ENCODE results near the gene WEE1. TPM values are rescaled to one million over a fixed set of nuclear protein-coding genes. Genes with fewer than 3 reads are reported as not detected.

WEE1 gene
- total RNA-seq, 2 donors from 2014 or later: 31.0 to 33.1 TPM

DNA sequence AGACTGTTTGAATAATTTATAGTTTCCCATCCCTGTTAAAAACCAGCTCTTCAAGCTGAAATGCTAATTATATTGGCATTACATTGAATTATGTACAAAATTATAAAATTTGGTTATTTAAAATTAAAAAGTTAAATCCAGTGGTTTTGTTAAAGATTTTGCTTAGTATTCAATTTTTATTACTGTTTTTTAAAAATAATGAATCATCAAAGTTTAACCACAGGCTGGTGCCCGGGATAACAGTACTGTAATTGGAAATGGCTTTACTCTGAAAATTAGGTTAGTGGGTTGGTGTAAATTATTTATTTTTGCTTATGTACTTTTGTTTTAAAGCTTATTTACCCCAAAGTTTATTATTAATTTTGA is 45.4 kb upstream of the WEE1 start:
- intact Hi-C loops (cut with DNase I): loop anchor here (5.0 kb wide), 1 partner anchor 39 kb away; no protein-coding TSS in a partner anchor
- TF ChIP-seq POLR2AphosphoS5 (IDR thresholded peaks at IDR 0.05) (no peak), POLR2A (IDR thresholded peaks at IDR 0.05) (no peak)
- TF ChIP-seq, protein P1, sequence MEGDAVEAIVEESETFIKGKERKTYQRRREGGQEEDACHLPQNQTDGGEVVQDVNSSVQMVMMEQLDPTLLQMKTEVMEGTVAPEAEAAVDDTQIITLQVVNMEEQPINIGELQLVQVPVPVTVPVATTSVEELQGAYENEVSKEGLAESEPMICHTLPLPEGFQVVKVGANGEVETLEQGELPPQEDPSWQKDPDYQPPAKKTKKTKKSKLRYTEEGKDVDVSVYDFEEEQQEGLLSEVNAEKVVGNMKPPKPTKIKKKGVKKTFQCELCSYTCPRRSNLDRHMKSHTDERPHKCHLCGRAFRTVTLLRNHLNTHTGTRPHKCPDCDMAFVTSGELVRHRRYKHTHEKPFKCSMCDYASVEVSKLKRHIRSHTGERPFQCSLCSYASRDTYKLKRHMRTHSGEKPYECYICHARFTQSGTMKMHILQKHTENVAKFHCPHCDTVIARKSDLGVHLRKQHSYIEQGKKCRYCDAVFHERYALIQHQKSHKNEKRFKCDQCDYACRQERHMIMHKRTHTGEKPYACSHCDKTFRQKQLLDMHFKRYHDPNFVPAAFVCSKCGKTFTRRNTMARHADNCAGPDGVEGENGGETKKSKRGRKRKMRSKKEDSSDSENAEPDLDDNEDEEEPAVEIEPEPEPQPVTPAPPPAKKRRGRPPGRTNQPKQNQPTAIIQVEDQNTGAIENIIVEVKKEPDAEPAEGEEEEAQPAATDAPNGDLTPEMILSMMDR (IDR thresholded peaks at IDR 0.05): no peak
- no peak for DNase-seq (ENCODE audit: low spot score)
- H3K9me3 ChIP-seq: no peaks in the 10 kb centered on the region
- peaks cover 30% of the 10 kb centered on the region for H3K4me1 ChIP-seq (replicated peaks)
- H3K36me3 ChIP-seq: no peaks in the 10 kb centered on the region
- WGBS: 35% methylated on average over 1 of the region's 1 CpG
- H3K27me3 ChIP-seq (replicated peaks; ENCODE audit: insufficient read depth): no peaks in the 10 kb centered on the region
- H3K27ac ChIP-seq: peak overlapping the region; percentile 70 to 72
- no peak overlapping the region for H3K4me3 ChIP-seq

DNA sequence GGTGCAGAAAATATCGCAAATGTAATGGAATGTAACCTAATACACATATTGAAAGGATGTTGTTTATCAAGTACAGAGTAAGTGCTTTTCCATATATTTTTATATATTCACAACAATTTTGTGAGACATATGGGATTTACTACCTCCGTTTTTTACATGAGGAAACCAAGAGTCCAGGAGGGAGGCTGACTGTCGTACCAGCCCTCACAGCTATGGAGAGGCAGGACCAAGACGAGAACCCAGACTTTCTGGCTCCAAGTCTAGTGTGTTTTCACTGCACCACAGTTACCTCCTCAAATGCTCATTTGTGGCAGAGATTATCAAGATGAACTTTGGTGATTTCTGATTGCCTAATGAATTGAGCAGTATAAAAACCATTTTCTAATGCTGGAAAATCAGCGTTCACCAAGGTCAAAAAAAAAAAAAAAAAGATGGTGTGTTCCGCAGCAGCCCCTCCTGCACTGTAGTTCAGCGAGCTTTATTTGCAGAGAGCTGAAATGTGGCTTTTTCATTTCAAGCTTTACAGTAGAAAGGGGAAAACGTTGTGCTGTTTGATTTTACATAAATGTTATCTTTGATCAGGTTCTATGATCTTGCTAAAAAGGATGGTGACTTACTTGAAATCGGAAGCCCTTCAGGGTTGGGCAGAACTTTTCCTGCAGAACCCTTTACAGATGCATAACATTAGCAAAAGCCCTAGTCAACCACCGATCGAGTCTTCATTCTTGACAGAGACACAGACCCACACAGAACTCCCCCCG is 44.7 kb upstream of the WEE1 start:
- Histone ChIP-seq H3K4me3 (no peak overlapping the region), H3K9me3 (no peaks in the 10 kb centered on the region), H3K4me1 (replicated peaks) (peaks cover 30% of the 10 kb centered on the region), H3K36me3 (no peaks in the 10 kb centered on the region), H3K27ac (peak overlapping the region; percentile 75 to 79), H3K27me3 (replicated peaks; ENCODE audit: insufficient read depth) (no peaks in the 10 kb centered on the region)
- no peak for DNase-seq (ENCODE audit: low spot score)
- TF ChIP-seq, protein P1 (IDR thresholded peaks at IDR 0.05): no peak
- intact Hi-C loops (cut with DNase I): loop anchor here (5.0 kb wide), 1 partner anchor 39 kb away; no protein-coding TSS in a partner anchor
- WGBS: 32% methylated on average over 12 of the region's 12 CpGs

DNA sequence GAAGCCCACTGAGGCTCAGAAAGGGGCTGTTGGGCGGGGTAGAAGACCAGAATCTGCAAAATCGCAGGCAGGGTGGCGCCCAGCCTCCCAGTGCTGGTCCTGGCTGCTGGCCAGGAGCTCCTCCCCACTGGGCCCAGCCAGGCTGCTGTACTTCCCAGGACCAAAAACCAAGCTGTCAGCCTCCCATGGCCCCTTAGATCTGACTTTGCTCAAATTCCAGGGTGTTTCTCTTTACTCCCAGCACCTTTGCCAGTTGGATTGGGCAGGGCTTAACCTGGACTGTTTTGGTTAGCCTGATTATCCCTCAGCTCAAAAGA is 44.2 kb upstream of the WEE1 start:
- Histone ChIP-seq H3K36me3 (no peaks in the 10 kb centered on the region), H3K27ac (peak overlapping the region; percentile 75 to 79), H3K4me1 (replicated peaks) (peaks cover 30% of the 10 kb centered on the region), H3K27me3 (replicated peaks; ENCODE audit: insufficient read depth) (no peaks in the 10 kb centered on the region), H3K9me3 (no peaks in the 10 kb centered on the region), H3K4me3 (no peak overlapping the region)
- WGBS: 42% methylated on average over 2 of the region's 3 CpGs
- DNase-seq (ENCODE audit: low spot score): no peak
- intact Hi-C loops (cut with DNase I): loop anchor here (5.0 kb wide), 1 partner anchor 38 kb away; no protein-coding TSS in a partner anchor
- TF ChIP-seq POLR2AphosphoS5 (IDR thresholded peaks at IDR 0.05) (no peak), POLR2A (IDR thresholded peaks at IDR 0.05) (no peak)
- TF ChIP-seq, protein P1 (IDR thresholded peaks at IDR 0.05): no peak

DNA sequence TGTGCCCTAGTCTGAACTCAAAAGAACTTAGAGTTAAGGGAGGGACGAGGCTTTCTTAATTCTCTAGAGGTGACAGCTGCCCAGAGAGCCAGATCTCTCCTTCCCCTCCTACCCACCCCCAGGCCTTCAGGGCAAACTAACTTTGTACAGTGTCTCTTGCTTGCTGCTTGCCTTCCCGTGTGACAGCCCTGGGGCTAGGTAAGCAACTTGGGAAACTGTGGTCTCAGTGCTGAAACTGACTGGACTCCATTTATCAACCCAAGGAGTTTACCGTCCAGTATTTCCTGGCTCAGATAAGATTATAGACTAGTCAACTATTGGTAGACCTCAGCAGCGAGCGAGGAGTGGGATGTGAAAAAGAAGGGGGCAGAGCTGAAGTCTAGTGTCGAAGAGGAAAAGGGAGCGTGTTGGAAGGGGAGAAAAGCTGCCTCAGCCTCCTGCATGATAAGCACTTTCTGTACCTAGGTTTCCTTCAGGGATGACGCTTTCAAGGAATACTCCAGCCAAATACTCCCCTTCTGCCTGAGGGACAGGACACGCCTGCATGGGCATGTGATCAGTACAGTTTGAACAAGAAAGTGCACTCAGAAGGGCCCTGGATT is 43.3 kb upstream of the WEE1 start:
- DNase-seq (ENCODE audit: low spot score): peak; percentile 48
- H3K36me3 ChIP-seq: no peaks in the 10 kb centered on the region
- WGBS: 39% methylated on average over 9 of the region's 9 CpGs
- H3K4me1 ChIP-seq (replicated peaks): peaks cover 30% of the 10 kb centered on the region
- peak overlapping the region; percentile 75 to 79 for H3K27ac ChIP-seq
- H3K27me3 ChIP-seq (replicated peaks; ENCODE audit: insufficient read depth): no peaks in the 10 kb centered on the region
- H3K9me3 ChIP-seq: no peaks in the 10 kb centered on the region
- intact Hi-C loops (cut with DNase I): loop anchor here (5.0 kb wide), 2 partner anchors 47 to 82 kb away; no protein-coding TSS in a partner anchor
- no peak overlapping the region for H3K4me3 ChIP-seq
- no peak for TF ChIP-seq POLR2A (IDR thresholded peaks at IDR 0.05)
- TF ChIP-seq, protein P1 (IDR thresholded peaks at IDR 0.05): no peak
- peak; percentile 52 for TF ChIP-seq POLR2AphosphoS5 (IDR thresholded peaks at IDR 0.05)
